ENCODE measurements around the gene PTPRT.

Gene PTPRT

DNA sequence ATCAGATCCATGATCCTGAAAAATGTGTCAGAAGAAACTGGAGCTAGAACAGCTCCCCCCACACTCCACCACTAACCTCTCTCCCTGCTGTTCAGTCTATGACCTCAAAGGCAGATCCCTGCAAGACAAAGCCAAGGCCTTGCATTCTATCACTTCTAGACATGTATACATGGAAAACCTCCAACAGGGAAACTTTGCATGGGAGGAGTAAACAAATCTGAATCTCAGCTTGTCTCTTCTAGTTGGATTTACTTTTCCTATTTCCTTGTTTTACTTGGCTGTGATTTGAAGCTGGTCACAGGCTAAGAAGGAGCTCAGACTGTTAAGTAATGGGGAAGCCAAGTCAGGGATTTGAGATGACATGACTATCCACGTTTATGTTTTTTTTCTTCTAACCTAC is 1114.8 kb downstream of the PTPRT start:
- no peaks in the 10 kb centered on the region for H3K36me3 ChIP-seq (ENCODE audit: control insufficient read depth in 2 of 2, insufficient read depth in 1 of 2, low read length in 2 of 2)
- TF ChIP-seq ZNF138 (tag by site-specific recombination; IDR thresholded peaks at IDR 0.05; ENCODE audit: borderline replicate concordance) (no peak), ZNF596 (tag by site-specific recombination; IDR thresholded peaks at IDR 0.05) (no peak), ZFP41 (tag by site-specific recombination; IDR thresholded peaks at IDR 0.05; ENCODE audit: borderline replicate concordance) (no peak), ZNF629 (tag by site-specific recombination; IDR thresholded peaks at IDR 0.05) (no peak), MEIS1 (CRISPR knock-in tag; IDR thresholded peaks at IDR 0.05; ENCODE audit: borderline replicate concordance) (no peak), ZNF366 (tag by site-specific recombination; conservative IDR thresholded peaks at IDR 0.05) (no peak), ZNF223 (tag by site-specific recombination; IDR thresholded peaks at IDR 0.05) (no peak), REPIN1 (tag by site-specific recombination; IDR thresholded peaks at IDR 0.05; ENCODE audit: low read depth) (no peak), ZNF76 (tag by site-specific recombination; IDR thresholded peaks at IDR 0.05; ENCODE audit: borderline replicate concordance, low read depth) (no peak), ZNF132 (tag by site-specific recombination; IDR thresholded peaks at IDR 0.05; ENCODE audit: borderline replicate concordance) (no peak), ZNF16 (tag by site-specific recombination; IDR thresholded peaks at IDR 0.05; ENCODE audit: low read depth) (no peak), ZNF292 (tag by site-specific recombination; IDR thresholded peaks at IDR 0.05; ENCODE audit: borderline replicate concordance, low read depth) (no peak), FEZF1 (tag by site-specific recombination; IDR thresholded peaks at IDR 0.05) (no peak), SP7 (tag by site-specific recombination; IDR thresholded peaks at IDR 0.05) (no peak), ZEB2 (tag by site-specific recombination; IDR thresholded peaks at IDR 0.05) (no peak)
- TF ChIP-seq, protein P1, sequence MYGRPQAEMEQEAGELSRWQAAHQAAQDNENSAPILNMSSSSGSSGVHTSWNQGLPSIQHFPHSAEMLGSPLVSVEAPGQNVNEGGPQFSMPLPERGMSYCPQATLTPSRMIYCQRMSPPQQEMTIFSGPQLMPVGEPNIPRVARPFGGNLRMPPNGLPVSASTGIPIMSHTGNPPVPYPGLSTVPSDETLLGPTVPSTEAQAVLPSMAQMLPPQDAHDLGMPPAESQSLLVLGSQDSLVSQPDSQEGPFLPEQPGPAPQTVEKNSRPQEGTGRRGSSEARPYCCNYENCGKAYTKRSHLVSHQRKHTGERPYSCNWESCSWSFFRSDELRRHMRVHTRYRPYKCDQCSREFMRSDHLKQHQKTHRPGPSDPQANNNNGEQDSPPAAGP (tag by site-specific recombination; IDR thresholded peaks at IDR 0.05), result no peak
- TF ChIP-seq, protein P2, sequence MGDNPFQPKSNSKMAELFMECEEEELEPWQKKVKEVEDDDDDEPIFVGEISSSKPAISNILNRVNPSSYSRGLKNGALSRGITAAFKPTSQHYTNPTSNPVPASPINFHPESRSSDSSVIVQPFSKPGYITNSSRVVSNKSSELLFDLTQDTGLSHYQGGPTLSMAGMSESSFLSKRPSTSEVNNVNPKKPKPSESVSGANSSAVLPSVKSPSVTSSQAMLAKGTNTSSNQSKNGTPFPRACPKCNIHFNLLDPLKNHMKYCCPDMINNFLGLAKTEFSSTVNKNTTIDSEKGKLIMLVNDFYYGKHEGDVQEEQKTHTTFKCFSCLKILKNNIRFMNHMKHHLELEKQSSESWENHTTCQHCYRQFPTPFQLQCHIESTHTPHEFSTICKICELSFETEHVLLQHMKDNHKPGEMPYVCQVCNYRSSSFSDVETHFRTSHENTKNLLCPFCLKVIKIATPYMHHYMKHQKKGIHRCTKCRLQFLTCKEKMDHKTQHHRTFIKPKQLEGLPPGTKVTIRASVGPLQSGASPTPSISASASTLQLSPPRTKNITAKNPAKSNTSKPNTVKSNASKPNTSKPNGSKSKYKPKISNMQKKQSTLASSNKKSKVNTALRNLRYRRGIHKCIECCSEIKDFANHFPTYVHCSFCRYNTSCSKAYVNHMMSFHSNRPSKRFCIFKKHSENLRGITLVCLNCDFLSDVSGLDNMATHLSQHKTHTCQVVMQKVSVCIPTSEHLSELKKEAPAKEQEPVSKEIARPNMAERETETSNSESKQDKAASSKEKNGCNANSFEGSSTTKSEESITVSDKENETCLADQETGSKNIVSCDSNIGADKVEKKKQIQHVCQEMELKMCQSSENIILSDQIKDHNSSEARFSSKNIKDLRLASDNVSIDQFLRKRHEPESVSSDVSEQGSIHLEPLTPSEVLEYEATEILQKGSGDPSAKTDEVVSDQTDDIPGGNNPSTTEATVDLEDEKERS (tag by site-specific recombination; IDR thresholded peaks at IDR 0.05), result no peak
- ChIA-PET CTCF (no interaction called here), POLR2A (interaction anchor here (0.5 kb wide), 1 partner anchor 11 kb away, joined by 3 read pairs; no protein-coding TSS in a partner anchor)
- no peaks in the 10 kb centered on the region for H3K9me3 ChIP-seq (ENCODE audit: control insufficient read depth, insufficient read depth, low read depth, low read length)
- no peak overlapping the region for H3K4me3 ChIP-seq (ENCODE audit: low read depth, low read length)
- H3K27ac ChIP-seq (ENCODE audit: extremely low read depth, low read depth, low read length), result no peak overlapping the region
- no peaks in the 10 kb centered on the region for H3K4me1 ChIP-seq (ENCODE audit: control insufficient read depth, insufficient read depth, low read length)

DNA sequence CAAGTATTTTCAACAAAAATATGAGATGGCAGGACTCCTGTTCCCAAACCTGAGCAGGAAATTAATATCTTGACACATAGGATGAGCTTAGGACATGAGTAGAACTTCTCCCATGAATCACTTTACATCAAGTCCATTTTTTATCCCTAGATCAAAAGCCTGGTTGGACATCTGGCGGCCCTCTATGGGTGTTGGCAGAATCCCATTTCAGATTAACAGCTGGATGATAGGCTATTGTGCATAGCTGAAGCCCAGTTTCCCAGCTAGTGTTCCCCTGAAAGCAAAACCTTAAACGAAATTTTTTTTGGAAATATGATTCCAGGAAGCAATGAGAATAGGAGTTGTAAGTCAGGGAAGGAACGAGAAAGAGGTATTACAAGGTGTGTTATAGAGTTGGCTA is 1122.1 kb downstream of the PTPRT start:
- CTCF ChIA-PET, result interaction anchor here (0.9 kb wide), 1 partner anchor 359 kb away, joined by 3 read pairs; no protein-coding TSS in a partner anchor
- Histone ChIP-seq H3K4me3 (ENCODE audit: low read depth, low read length) (no peak overlapping the region), H3K9me3 (ENCODE audit: control insufficient read depth, insufficient read depth, low read depth, low read length) (no peaks in the 10 kb centered on the region), H3K27ac (ENCODE audit: extremely low read depth, low read depth, low read length) (no peak overlapping the region), H3K4me1 (ENCODE audit: control insufficient read depth, insufficient read depth, low read length) (no peaks in the 10 kb centered on the region), H3K36me3 (ENCODE audit: control insufficient read depth in 2 of 2, insufficient read depth in 1 of 2, low read length in 2 of 2) (no peaks in the 10 kb centered on the region)
- no peak for TF ChIP-seq ZNF266 (tag by site-specific recombination; IDR thresholded peaks at IDR 0.05; ENCODE audit: low read depth)
- TF ChIP-seq ZNF248 (tag by site-specific recombination; IDR thresholded peaks at IDR 0.05), result no peak
- TF ChIP-seq ZNF514 (tag by site-specific recombination; IDR thresholded peaks at IDR 0.05), result no peak
- no peak for TF ChIP-seq ZBTB21 (tag by site-specific recombination; IDR thresholded peaks at IDR 0.05)
- TF ChIP-seq OVOL3 (tag by site-specific recombination; IDR thresholded peaks at IDR 0.05), result no peak
- TF ChIP-seq ZNF366 (tag by site-specific recombination; conservative IDR thresholded peaks at IDR 0.05), result no peak
- no peak for TF ChIP-seq ZBTB7A (tag by site-specific recombination; IDR thresholded peaks at IDR 0.05; ENCODE audit: low read depth)
- TF ChIP-seq WT1 (tag by site-specific recombination; IDR thresholded peaks at IDR 0.05), result no peak
- POLR2A ChIA-PET, result no interaction called here
